ENCODE results near the gene RAB8B. TPM values are rescaled to one million over a fixed set of nuclear protein-coding genes. Genes with fewer than 3 reads are reported as not detected.

The RAB8B gene
- total RNA-seq, 4 donors from 2014 or later, result 26.1 to 48.1 (median 33.0) TPM

DNA sequence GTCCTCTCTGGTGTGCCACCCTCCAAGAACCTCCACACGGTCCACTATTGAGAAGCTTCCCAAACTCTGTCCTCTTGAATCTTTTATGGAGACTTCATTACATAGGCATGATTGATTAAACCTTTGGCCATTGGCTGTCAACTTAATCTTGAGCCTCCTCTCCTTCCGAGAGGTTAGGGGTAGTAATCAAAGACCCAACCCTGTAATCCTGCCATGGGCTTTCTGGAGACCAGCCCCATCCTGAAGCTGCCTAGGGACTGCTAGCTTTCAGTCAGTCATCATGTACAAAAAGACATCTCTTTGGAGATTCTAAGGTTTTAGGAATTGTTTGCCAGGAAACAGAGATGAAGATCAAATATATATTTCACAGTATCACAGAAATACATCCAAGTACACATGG lies 125.0 kb downstream of the RAB8B start:
- no peak for ATAC-seq
- no peaks in the 10 kb centered on the region for H3K9me3 ChIP-seq
- no peaks in the 10 kb centered on the region for H3K27me3 ChIP-seq
- no peak overlapping the region for H3K4me3 ChIP-seq
- H3K4me1 ChIP-seq, result no peaks in the 10 kb centered on the region
- TF ChIP-seq EP300 (IDR thresholded peaks at IDR 0.05) (no peak), POLR2A (IDR thresholded peaks at IDR 0.05) (no peak), POLR2AphosphoS5 (IDR thresholded peaks at IDR 0.05) (no peak)
- TF ChIP-seq, protein P1, sequence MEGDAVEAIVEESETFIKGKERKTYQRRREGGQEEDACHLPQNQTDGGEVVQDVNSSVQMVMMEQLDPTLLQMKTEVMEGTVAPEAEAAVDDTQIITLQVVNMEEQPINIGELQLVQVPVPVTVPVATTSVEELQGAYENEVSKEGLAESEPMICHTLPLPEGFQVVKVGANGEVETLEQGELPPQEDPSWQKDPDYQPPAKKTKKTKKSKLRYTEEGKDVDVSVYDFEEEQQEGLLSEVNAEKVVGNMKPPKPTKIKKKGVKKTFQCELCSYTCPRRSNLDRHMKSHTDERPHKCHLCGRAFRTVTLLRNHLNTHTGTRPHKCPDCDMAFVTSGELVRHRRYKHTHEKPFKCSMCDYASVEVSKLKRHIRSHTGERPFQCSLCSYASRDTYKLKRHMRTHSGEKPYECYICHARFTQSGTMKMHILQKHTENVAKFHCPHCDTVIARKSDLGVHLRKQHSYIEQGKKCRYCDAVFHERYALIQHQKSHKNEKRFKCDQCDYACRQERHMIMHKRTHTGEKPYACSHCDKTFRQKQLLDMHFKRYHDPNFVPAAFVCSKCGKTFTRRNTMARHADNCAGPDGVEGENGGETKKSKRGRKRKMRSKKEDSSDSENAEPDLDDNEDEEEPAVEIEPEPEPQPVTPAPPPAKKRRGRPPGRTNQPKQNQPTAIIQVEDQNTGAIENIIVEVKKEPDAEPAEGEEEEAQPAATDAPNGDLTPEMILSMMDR (IDR thresholded peaks at IDR 0.05), result no peak
- no peaks in the 10 kb centered on the region for H3K36me3 ChIP-seq
- H3K27ac ChIP-seq, result no peak overlapping the region
- WGBS, 2 donors (ENCODE audit: low coverage in 1 of 2), result 40 to 70% methylated on average over 1 of the region's 2 CpGs

Other genes with a start within 250 kb of the RAB8B start
- 1,000 to 10,000 TPM; 3,599 to 7,152 (median 6,397) TPM for gene TPM1, start 146.9 kb upstream of the RAB8B start, total RNA-seq
- 10 to 100 TPM; 15.6 to 20.8 (median 17.3) TPM for gene LACTB, start 67.7 kb upstream of the RAB8B start, total RNA-seq
- gene RPS27L, start 32.1 kb upstream of the RAB8B start, total RNA-seq, result 100 to 1,000 TPM in 3 of 4 donors, 10 to 100 TPM in 1; 85.1 to 118 (median 106) TPM
- gene APH1B, start 88.0 kb downstream of the RAB8B start, total RNA-seq, result 10 to 100 TPM in 2 of 4 donors, 1 to 10 TPM in 2; 8.1 to 18.7 (median 11.5) TPM
- gene CA12, start 192.2 kb downstream of the RAB8B start, total RNA-seq, result 10 to 100 TPM; 13.3 to 46.7 (median 17.5) TPM